ENCODE results near the gene ZNF232.

- TF ChIP-seq EZH2phosphoT487 (IDR thresholded peaks at IDR 0.05; ENCODE audit: insufficient read depth, low read depth) (no peak), EZH2 (IDR thresholded peaks at IDR 0.05; ENCODE audit: insufficient read depth, poor library complexity, severe bottlenecking) (no peak)
Measured at GRCh38 chr17:5128905-5129535, 17.3 kb upstream of the ZNF232 start.

Measured in GM23248 (cell line).